Measurements from ENCODE around the gene ARSD. TPM values are rescaled to one million over a fixed set of nuclear protein-coding genes. Genes with fewer than 3 reads are reported as not detected.
"Not testable (repeated sequence)": the region's sequence is repeated elsewhere in the genome, so short reads cannot be mapped to it uniquely, and the experiment has no call there.

Gene ARSD
- total RNA-seq = 10 to 100 TPM; 13.2 to 25.3 TPM

GRCh38 chrX:2928583-2929434, at the start of gene ARSD:
TSS of gene ARSD (minus strand) at chrX:2929339. CDS start at chrX:2929275, 64 bp downstream.
- Histone ChIP-seq H3K4me3 (peak within 1 kb of the TSS; percentile 86), H3K27ac (peak within 1 kb of the TSS; percentile 96 to 97), H3K36me3 (no peaks in the 10 kb centered on the region), H3K9me3 (no peaks in the 10 kb centered on the region), H3K4me1 (ENCODE audit: control insufficient read depth in 1 of 2, low read depth in 2 of 2) (no peaks in the 10 kb centered on the region), H3K27me3 (replicated peaks; ENCODE audit: insufficient read depth) (no peaks in the 10 kb centered on the region)
- peak; percentile 87 for ATAC-seq (ENCODE audit: insufficient number of reproducible peaks, low FRiP score, low read depth)
- DNase-seq (ENCODE audit: low spot score) = peak; percentile 69
- TF ChIP-seq CTCF (IDR thresholded peaks at IDR 0.05) = no peak

- H3K9me3 ChIP-seq; H3K4me3 ChIP-seq; ATAC-seq (ENCODE audit: insufficient number of reproducible peaks, low FRiP score, low read depth); H3K36me3 ChIP-seq; DNase-seq (ENCODE audit: low spot score); H3K4me1 ChIP-seq (ENCODE audit: control insufficient read depth in 1 of 2, low read depth in 2 of 2); H3K27ac ChIP-seq; H3K27me3 ChIP-seq (replicated peaks; ENCODE audit: insufficient read depth): not testable (repeated sequence)
Observed at GRCh38 chrX:2978639-2979038, 49.5 kb upstream of the ARSD start.

GRCh38 chrX:2974961-2975360, 45.8 kb upstream of the ARSD start:
- H3K4me1 ChIP-seq (ENCODE audit: control insufficient read depth in 1 of 2, low read depth in 2 of 2) = no peaks in the 10 kb centered on the region
- H3K36me3 ChIP-seq = no peaks in the 10 kb centered on the region
- H3K4me3 ChIP-seq = no peak overlapping the region
- H3K27ac ChIP-seq = no peak overlapping the region
- no peak for TF ChIP-seq CTCF (IDR thresholded peaks at IDR 0.05)
- ATAC-seq (ENCODE audit: insufficient number of reproducible peaks, low FRiP score, low read depth) = no peak
- H3K9me3 ChIP-seq = no peaks in the 10 kb centered on the region
- DNase-seq (ENCODE audit: low spot score) = no peak
- H3K27me3 ChIP-seq (replicated peaks; ENCODE audit: insufficient read depth) = no peaks in the 10 kb centered on the region

GRCh38 chrX:2972391-2972790, 43.3 kb upstream of the ARSD start:
- no peak overlapping the region for H3K27ac ChIP-seq
- H3K27me3 ChIP-seq (replicated peaks; ENCODE audit: insufficient read depth) = no peaks in the 10 kb centered on the region
- no peaks in the 10 kb centered on the region for H3K9me3 ChIP-seq
- DNase-seq (ENCODE audit: low spot score) = no peak
- no peak for ATAC-seq (ENCODE audit: insufficient number of reproducible peaks, low FRiP score, low read depth)
- H3K4me3 ChIP-seq = no peak overlapping the region
- no peaks in the 10 kb centered on the region for H3K36me3 ChIP-seq
- no peak for TF ChIP-seq CTCF (IDR thresholded peaks at IDR 0.05)
- H3K4me1 ChIP-seq (ENCODE audit: control insufficient read depth in 1 of 2, low read depth in 2 of 2) = no peaks in the 10 kb centered on the region

- TF ChIP-seq CTCF (IDR thresholded peaks at IDR 0.05) = no peak
- Histone ChIP-seq H3K27ac (no peak overlapping the region), H3K4me1 (ENCODE audit: control insufficient read depth in 1 of 2, low read depth in 2 of 2) (no peaks in the 10 kb centered on the region), H3K4me3 (no peak overlapping the region), H3K27me3 (replicated peaks; ENCODE audit: insufficient read depth) (no peaks in the 10 kb centered on the region), H3K9me3 (no peaks in the 10 kb centered on the region), H3K36me3 (no peaks in the 10 kb centered on the region)
- no peak for DNase-seq (ENCODE audit: low spot score)
- ATAC-seq (ENCODE audit: insufficient number of reproducible peaks, low FRiP score, low read depth) = no peak
Observed at GRCh38 chrX:2969021-2969420, 39.9 kb upstream of the ARSD start.
